Measurements from ENCODE around the gene STX7. TPM values are rescaled to one million over a fixed set of nuclear protein-coding genes. Genes with fewer than 3 reads are reported as not detected.
"Not testable (repeated sequence)": the region's sequence is repeated elsewhere in the genome, so short reads cannot be mapped to it uniquely, and the experiment has no call there.

The STX7 gene
- total and polyA plus RNA-seq, 9 donors: 21.3 to 57.2 (median 44.0) TPM

GRCh38 chr6:132544826-132545225, 31.9 kb upstream of the STX7 start:
- H3K36me3 ChIP-seq: no peaks in the 10 kb centered on the region
- no peak overlapping the region for H3K4me3 ChIP-seq
- intact Hi-C loops (cut with DNase I): no loop called here
- no peaks in the 10 kb centered on the region for H3K27me3 ChIP-seq
- DNase-seq: no peak
- no peak overlapping the region for H3K27ac ChIP-seq
- H3K9me3 ChIP-seq: no peaks in the 10 kb centered on the region
- no peak for TF ChIP-seq POLR2A (IDR thresholded peaks at IDR 0.05)
- no peak for TF ChIP-seq CTCF (IDR thresholded peaks at IDR 0.05)
- no peak for TF ChIP-seq EP300 (IDR thresholded peaks at IDR 0.05)
- H3K4me1 ChIP-seq (ENCODE audit: insufficient read depth): no peaks in the 10 kb centered on the region

GRCh38 chr6:132537977-132538376, 25.1 kb upstream of the STX7 start, which contains the start of gene TAAR9:
TSS of gene TAAR9 (plus strand) at chr6:132538277. CDS start at chr6:132538290, 13 bp downstream.
- no peaks in the 10 kb centered on the region for H3K4me1 ChIP-seq (ENCODE audit: insufficient read depth)
- H3K36me3 ChIP-seq: no peaks in the 10 kb centered on the region
- TF ChIP-seq POLR2A (IDR thresholded peaks at IDR 0.05) (no peak), CTCF (IDR thresholded peaks at IDR 0.05) (no peak), EP300 (IDR thresholded peaks at IDR 0.05) (no peak)
- no peak for DNase-seq
- no peak within 1 kb of the TSS for H3K4me3 ChIP-seq
- no peaks in the 10 kb centered on the region for H3K27me3 ChIP-seq
- intact Hi-C loops (cut with DNase I): no loop called here
- H3K27ac ChIP-seq: no peak within 1 kb of the TSS
- 77 to 81% (median 79%) methylated on average over 4 of the region's 4 CpGs for WGBS, 3 donors
- H3K9me3 ChIP-seq: no peaks in the 10 kb centered on the region

- Histone ChIP-seq H3K27me3 (no peaks in the 10 kb centered on the region), H3K27ac (no peak overlapping the region), H3K9me3 (no peaks in the 10 kb centered on the region), H3K4me3 (no peak overlapping the region), H3K4me1 (ENCODE audit: insufficient read depth) (no peaks in the 10 kb centered on the region), H3K36me3 (no peaks in the 10 kb centered on the region)
- 88 to 94% (median 90%) methylated on average over 3 of the region's 3 CpGs for WGBS, 3 donors
- intact Hi-C loops (cut with DNase I): no loop called here
- no peak for DNase-seq
- TF ChIP-seq CTCF (IDR thresholded peaks at IDR 0.05) (no peak), EP300 (IDR thresholded peaks at IDR 0.05) (no peak), POLR2A (IDR thresholded peaks at IDR 0.05) (no peak)
These were observed 24.2 kb upstream of the STX7 start for GRCh38 chr6:132537145-132537544.

- H3K27ac ChIP-seq; intact Hi-C loops (cut with DNase I); H3K27me3 ChIP-seq; H3K4me1 ChIP-seq (ENCODE audit: insufficient read depth); H3K4me3 ChIP-seq; H3K9me3 ChIP-seq; DNase-seq; H3K36me3 ChIP-seq: not testable (repeated sequence)
- WGBS, 3 donors: 81 to 91% (median 89%) methylated on average over 2 of the region's 2 CpGs
These were observed 21.6 kb upstream of the STX7 start for GRCh38 chr6:132534546-132534945.

- no peaks in the 10 kb centered on the region for H3K27me3 ChIP-seq
- H3K9me3 ChIP-seq: no peaks in the 10 kb centered on the region
- H3K27ac ChIP-seq: no peak overlapping the region
- H3K4me3 ChIP-seq: no peak overlapping the region
- intact Hi-C loops (cut with DNase I): no loop called here
- peak in 4 of 5 donors; percentile 27 to 64 (median 44) for DNase-seq
- 12 to 20% (median 13%) methylated on average over 9 of the region's 9 CpGs for WGBS, 3 donors
- no peaks in the 10 kb centered on the region for H3K4me1 ChIP-seq (ENCODE audit: insufficient read depth)
- TF ChIP-seq CTCF (IDR thresholded peaks at IDR 0.05): peak; percentile 42 to 66 (median 52)
- no peak for TF ChIP-seq POLR2A (IDR thresholded peaks at IDR 0.05)
- no peak for TF ChIP-seq EP300 (IDR thresholded peaks at IDR 0.05)
- H3K36me3 ChIP-seq: no peaks in the 10 kb centered on the region
These were observed 17.5 kb upstream of the STX7 start for GRCh38 chr6:132530293-132530974.
